Neutrophil (primary cell): ENCODE measurements around the gene RGS13.

Source experiments
- H3K27ac ChIP-seq: fragments of 200-600 bp; sonication (generic); 2 replicates; pipeline ENCODE4 v1.5.1; 2016; ENCODE audit warnings: mild to moderate bottlenecking, moderate library complexity
- H3K27me3 ChIP-seq: fragments of 200-600 bp; sonication (generic); 2 replicates; pipeline ENCODE4 v1.6.0; 2016; ENCODE audit warnings: mild to moderate bottlenecking
- H3K36me3 ChIP-seq: fragments of 200-600 bp; sonication (generic); 2 replicates; pipeline ENCODE4 v1.5.1; 2017
- H3K4me1 ChIP-seq, 2 experiments: fragments of 200-600 bp in 1 of 2; sonication (generic) in 1 of 2; 1 replicate in 1 of 2; 2 replicates in 1 of 2; pipeline versions ENCODE4 v1.5.1 to v1.6.1; 2013 to 2016; ENCODE audit warnings: low read depth in 1 of 2, low read length in 1 of 2, mild to moderate bottlenecking in 1 of 2, moderate library complexity in 1 of 2; ENCODE audit not compliant: control insufficient read depth in 1 of 2, insufficient read depth in 1 of 2
- H3K4me3 ChIP-seq, 2 experiments: fragments of 200-600 bp in 1 of 2; sonication (generic) in 1 of 2; 1 replicate in 1 of 2; 2 replicates in 1 of 2; pipeline ENCODE4 v1.5.1; 2013 to 2016; ENCODE audit warnings: low read depth in 1 of 2, low read length in 1 of 2, mild to moderate bottlenecking in 1 of 2, moderate library complexity in 1 of 2
- H3K9me3 ChIP-seq: fragments of 200-600 bp; sonication (generic); 2 replicates; pipeline ENCODE4 v1.5.1; 2016
- CTCF ChIP-seq: fragments of 200-600 bp; sonication (generic); IDR thresholded peaks from 2 replicates; pipeline ENCODE4 v1.5.1; 2016; ENCODE audit warnings: antibody characterized with exemption

RGS13 gene

GRCh38 chr1:192609110-192610079 lies 26.6 kb upstream of the RGS13 start:
- peak overlapping the region; percentile 73 for H3K27ac ChIP-seq
- H3K27me3 ChIP-seq: no peaks in the 10 kb centered on the region
- peak overlapping the region; percentile 32 to 39 for H3K4me3 ChIP-seq
- no peak for TF ChIP-seq CTCF
- H3K4me1 ChIP-seq: peaks cover 9 to 16% of the 10 kb centered on the region in 2 experiments
- H3K36me3 ChIP-seq: no peaks in the 10 kb centered on the region
- H3K9me3 ChIP-seq: no peaks in the 10 kb centered on the region

- H3K27me3 ChIP-seq: no peaks in the 10 kb centered on the region
- no peaks in the 10 kb centered on the region for H3K36me3 ChIP-seq
- peak; percentile 31 for TF ChIP-seq CTCF
- peaks cover 9 to 16% of the 10 kb centered on the region in 2 experiments for H3K4me1 ChIP-seq
- no peak overlapping the region for H3K27ac ChIP-seq
- H3K4me3 ChIP-seq: no peak overlapping the region
- H3K9me3 ChIP-seq: no peaks in the 10 kb centered on the region
Observed at GRCh38 chr1:192610112-192610889, 25.6 kb upstream of the RGS13 start.

GRCh38 chr1:192615055-192615454 lies 20.9 kb upstream of the RGS13 start:
- H3K27me3 ChIP-seq: no peaks in the 10 kb centered on the region

GRCh38 chr1:192620071-192620635 lies 15.8 kb upstream of the RGS13 start:
- Histone ChIP-seq H3K4me3 (no peak overlapping the region), H3K4me1 (no peaks in the 10 kb centered on the region), H3K9me3 (no peaks in the 10 kb centered on the region), H3K27me3 (no peaks in the 10 kb centered on the region), H3K36me3 (no peaks in the 10 kb centered on the region), H3K27ac (no peak overlapping the region)
- no peak for TF ChIP-seq CTCF

More at GRCh38 chr1:192615055-192615454, 20.9 kb upstream of the RGS13 start:
- TF ChIP-seq CTCF: no peak
- Histone ChIP-seq H3K36me3 (no peaks in the 10 kb centered on the region), H3K9me3 (no peaks in the 10 kb centered on the region), H3K27ac (no peak overlapping the region), H3K4me1 (peaks cover 0 to under 1% of the 10 kb centered on the region in 2 experiments), H3K4me3 (no peak overlapping the region)

GRCh38 chr1:192626366-192627179 lies 9.4 kb upstream of the RGS13 start:
- H3K36me3 ChIP-seq: no peaks in the 10 kb centered on the region
- TF ChIP-seq CTCF: no peak
- no peaks in the 10 kb centered on the region for H3K9me3 ChIP-seq
- no peak overlapping the region for H3K4me3 ChIP-seq
- no peaks in the 10 kb centered on the region for H3K4me1 ChIP-seq
- H3K27me3 ChIP-seq: no peaks in the 10 kb centered on the region
- no peak overlapping the region for H3K27ac ChIP-seq
